Stimulated activated CD4-positive, alpha-beta T cell treated with anti-CD3 and anti-CD28 coated beads, Interleukin-1b, Interleukin-23, amount 100 ng/mL, for 1 hour (primary cell): ENCODE measurements around the gene C1S.

Experiments used
- DNase-seq, 2 donors: peaks; one replicate each; pipeline ENCODE4 v3.0.0-alpha.2; 2020; ENCODE audit warnings: low read depth in 2 of 2

The C1S gene

GRCh38 chr12:7075939-7076338 lies 15.4 kb downstream of the C1S start:
- DNase-seq: no peak

DNA sequence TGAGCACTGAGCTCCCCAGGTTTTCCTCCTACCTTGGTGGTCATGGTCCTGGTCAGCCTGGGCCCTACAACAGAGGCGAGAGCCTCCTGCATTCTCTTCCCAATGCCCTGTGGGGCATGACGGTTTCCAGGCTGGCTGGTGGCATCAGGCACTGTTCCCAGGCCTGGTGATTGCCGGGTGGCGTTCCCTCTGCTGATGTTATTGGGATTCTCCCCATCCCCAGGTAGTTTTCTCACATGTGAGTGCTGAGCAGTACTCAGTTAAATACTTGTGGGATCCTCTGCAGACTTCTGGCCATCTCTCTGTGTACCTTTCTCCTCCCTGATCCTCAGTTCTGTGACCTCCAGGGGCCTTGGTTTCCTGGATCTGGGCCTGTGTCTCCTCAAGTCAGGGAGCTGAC lies 16.0 kb downstream of the C1S start:
- DNase-seq: no peak

DNA sequence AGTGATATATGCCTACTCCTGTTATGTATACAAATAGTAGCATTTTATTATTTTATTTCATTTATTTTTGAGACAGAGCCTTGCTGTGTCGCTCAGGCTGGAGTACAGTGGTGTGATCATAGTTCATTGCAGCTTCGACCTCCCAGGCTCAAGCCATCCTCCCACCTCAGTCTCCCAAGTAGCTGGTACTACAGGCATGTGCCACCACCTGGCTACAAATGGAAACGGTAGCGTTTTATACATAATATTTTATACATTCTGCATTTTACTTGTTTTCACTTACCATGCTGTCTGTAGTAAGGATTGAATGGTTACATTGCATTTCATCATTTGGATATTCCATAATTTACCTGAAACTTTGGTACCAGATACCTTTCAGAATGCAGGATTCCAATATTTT lies 17.6 kb downstream of the C1S start:
- no peak for DNase-seq

DNA sequence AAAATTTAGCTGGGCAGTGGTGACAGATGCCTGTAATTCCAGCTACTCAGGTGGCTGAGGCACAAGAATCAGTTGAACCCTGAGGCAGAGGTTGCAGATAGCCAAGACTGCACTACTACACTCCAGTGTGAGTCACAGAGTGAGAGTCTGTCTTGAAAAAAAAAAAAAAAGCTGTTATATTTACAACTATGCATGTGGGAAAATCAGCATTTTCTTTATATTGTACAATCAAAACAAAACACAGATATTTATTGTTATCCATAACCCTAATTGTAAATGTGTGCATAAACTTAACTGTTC lies 19.3 kb downstream of the C1S start:
- DNase-seq: no peak

GRCh38 chr12:7081037-7081436 lies 20.5 kb downstream of the C1S start:
- DNase-seq: no peak

DNA sequence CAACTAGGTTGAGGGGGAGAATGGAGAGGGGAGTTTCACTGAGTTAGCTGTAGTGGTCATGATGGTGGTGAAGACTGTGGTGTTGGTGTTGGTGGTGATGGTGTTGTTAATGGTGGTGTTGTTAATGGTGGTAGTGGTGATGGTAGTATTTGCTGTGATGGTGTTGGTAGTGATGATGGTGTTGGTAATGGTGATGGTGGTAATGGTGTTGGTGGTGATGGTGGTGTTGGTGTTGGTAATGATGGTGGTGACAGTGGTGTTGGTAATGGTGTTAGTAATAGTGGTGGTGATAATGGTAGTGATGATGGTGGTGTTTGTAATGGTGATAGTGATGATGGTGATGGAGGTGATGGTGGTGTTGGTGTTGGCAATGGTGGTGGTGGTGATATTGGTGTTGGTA lies 22.6 kb downstream of the C1S start:
- no peak for DNase-seq

DNA sequence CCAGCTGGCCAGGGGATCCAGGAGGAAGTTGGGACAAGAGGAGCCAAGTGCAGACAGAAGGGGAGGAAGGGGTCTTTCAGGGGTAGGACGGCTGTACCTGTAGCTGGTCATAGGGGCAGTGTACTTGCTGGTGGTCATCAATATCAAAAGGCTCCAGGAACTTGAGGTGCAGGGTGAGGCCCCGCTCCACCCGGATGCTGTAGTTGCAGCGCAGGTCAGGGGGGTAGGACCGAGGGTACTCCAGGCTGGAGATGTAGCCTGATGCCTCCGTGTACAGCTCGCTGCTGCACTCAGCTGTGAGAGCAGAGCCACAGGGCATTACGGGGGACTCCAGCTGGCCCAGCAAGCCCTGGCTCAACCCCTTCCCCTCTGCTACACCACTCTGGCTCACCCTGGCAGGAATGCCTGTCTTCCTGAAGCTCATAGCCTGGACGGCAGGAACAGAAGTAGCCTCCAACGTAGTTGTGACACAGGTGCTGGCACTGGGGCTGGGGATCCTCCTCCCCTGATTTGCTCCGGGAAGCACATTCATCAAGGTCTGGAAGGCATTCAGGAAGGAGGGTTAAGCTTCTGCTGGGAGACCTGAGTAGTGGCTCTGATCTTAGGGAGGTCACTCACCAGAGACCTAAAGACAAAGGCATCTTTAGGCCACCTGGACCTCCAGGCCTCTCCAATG lies 28.8 kb downstream of the C1S start:
- DNase-seq: no peak

DNA sequence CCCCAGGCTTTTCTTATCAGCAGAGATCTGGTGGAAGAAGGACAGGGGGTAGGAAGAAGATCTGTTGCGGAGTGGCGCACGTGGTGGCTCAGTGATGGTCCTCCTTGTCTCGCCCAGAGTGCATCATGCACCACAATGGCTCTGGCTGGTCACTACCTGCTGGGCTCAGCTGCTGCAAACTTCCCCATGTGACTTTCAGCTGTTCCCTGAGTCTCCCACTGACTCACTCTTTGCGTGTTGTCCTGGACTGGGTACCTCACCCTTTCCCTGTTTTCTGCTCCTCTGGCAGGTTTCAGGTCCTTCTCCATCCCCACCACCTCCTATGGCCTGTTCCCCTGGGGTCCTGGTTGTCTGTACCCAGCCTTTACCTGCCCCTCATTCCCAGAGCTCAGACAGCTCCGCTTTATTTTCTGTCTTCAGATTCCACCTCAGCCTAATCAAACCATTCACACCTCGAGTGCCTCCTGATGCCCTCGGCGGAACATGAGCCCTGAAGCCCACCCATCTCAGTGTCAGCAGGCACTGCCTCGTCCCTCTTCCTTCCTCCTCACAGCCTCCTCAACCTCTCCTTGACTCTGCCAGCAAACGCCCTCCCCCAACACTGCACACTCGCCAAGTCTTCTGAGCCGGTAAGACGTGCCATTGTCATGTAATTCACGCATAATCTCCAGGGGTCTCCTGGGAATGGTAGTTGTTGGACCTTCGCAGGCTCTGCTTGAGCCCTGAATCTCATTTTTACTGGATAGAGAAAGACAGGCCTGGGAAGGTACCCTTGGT lies 29.9 kb downstream of the C1S start:
- no peak for DNase-seq

DNA sequence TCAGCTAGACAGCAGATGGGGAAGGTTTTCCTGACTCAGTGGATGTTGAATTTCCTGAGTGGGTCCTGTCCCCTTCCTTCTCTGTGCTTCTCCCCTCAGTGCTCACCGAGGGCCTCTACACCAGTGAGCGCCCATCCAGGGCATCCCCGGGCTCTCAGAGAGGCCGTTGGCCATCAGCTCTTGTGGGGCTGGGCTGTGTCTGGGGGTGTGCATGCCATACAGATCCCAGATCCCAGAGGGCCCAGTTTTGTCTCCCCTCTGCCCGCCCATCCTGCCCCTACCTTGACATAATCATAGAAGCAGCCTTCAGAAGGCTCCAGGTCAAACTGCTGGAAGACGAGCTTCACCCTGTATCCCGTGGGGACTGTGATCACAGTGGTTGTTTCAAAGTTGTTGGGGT lies 30.7 kb downstream of the C1S start:
- DNase-seq: no peak

GRCh38 chr12:7091660-7092228 lies 31.2 kb downstream of the C1S start:
- DNase-seq: no peak

DNA sequence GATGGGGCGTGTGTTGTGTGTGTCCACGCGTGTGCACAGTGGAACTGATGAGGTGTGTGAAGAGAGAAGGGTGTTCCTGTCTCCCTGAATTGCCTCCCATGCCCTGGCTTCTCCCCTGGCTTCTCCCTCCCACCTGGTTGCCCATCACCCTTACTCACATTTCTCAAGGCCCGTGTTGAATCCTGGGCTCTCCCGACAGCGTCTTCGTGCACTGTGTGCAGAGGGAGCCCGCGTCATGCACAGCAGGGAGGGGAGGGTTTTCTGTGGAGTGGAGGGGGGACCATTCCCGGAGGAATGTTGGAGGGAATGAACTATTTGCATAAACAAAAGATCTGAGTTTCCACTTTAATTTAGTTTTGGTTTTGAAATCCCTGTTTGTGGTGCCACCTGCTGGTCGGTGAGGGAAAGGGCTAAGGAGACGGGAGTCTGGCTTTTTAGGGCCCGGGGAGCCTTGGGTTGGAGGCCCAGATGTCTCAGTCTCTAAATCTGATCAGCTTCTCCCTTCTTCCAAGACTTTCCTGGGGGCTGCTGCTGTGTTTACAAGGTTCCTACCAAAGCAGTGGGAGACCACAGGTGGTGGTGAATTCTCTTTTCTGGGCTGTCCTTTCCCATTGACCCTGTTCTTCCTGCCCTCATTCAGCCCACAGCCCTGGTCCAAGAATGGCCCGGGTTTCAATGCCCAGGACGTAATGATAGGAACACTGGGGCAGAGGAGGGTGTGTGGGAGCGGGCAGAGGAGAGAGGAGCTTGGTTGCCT lies 31.9 kb downstream of the C1S start, which contains the start of gene C1R:
C1R (minus strand) TSS at position 217 of the 757 bp plus-strand sequence; CDS start at position 160, 57 bp downstream.
- DNase-seq: peak; percentile 23 to 46

DNA sequence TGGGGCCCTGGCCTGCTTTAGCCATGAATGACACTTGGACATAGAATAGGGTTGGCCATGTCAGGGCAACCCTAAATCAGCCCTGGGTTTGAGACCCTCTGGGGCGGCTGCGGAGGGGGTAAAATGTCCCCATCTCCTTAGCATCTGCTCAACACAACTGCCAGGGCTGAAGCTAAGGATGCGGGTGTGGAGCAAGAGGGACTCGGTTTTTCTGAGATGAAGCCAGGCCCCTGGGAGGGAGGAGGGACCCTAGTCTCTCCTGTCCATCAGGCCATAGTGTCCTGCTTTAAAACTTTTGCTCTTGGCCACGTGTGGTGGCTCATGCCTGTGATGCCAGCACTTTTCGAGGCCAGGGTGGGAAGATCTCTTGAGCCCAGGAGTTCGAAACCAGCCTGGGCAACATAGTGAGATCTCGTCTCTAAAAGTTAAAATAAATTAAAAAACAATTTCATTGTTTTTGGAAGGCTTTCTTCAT lies 32.5 kb downstream of the C1S start:
- no peak for DNase-seq

- DNase-seq: no peak
Observed at GRCh38 chr12:7093486-7093885, 33.0 kb downstream of the C1S start.

DNA sequence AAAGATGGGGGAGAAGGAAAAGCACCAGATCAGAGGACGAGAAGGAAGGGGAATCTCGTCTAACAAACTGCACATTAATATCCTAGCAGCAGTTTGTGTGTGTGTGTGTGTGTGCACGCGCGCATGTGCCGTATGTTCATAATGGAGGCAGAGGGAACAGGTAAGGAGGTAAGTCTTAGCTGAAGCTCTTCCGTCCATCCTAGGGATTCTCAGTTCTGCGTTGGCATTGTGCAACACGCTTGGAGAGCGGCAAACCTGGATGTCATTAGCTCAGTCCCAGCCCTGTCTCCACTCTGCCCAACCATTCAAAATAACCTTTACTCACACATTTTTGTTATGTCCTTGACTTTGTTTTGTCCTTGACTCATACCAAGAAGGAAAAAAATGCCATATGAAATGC lies 33.4 kb downstream of the C1S start:
- DNase-seq: no peak

GRCh38 chr12:7096006-7096932 lies 35.8 kb downstream of the C1S start:
- no peak for DNase-seq

GRCh38 chr12:7096979-7097378 lies 36.5 kb downstream of the C1S start:
- no peak for DNase-seq

GRCh38 chr12:7099290-7099996 lies 38.9 kb downstream of the C1S start:
- no peak for DNase-seq

- DNase-seq: no peak
Observed at GRCh38 chr12:7100239-7100638, 39.7 kb downstream of the C1S start.

DNA sequence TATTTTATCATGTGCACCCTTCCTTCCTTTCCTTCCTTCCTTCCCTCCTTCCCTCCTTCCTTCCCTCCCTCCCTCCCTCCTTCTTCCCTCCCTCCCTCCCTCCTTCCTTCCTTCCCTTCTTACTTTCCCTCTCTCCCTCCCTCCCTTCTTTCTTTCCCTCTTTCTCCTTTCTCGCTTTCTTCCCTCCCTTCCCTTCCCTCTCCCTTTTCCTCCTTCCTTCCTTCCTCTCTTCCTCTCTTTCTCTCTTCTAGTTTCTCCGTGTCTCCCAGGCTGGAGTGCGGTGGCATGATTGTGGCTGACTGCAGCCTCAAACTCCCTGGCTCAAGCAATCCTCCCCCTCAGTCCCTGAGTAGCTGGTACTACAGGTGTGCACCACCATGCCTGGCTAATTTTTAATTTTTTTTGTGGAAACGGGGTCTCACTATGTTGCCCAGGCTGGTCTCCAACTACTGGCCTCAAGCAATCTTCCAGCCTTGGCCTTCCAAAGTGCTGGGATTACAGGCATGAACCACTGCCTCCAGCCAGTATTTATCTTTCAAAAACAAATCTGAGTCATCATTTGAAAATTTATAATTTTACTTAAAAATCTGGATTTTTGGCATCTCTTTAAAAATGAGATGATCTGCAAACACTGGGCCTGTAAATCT lies 40.7 kb downstream of the C1S start:
- no peak for DNase-seq

DNA sequence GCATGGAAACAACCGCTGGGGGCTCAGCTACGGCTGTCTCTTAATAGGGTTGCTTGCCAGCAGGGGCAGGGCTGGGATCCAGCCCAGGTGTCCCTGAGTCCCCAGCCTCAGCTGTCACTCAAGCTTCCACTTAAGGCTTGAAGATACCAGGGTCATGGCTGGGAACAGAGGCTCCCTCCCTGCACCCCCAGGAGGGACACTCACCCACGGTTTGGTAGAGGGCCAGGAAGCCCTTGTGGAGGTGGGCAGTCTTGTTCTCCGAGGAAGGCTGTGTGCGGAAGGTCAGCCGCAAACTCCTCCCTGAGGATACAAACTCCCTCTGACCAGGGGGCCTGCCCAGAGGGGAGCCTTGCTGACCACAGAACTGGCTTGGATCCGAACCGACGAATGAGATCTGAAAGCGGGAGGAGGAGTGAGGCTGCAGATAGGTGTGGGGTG lies 41.2 kb downstream of the C1S start:
- no peak for DNase-seq
